Panc1 (cell line): ENCODE data around the gene ZFAND3. TPM values are rescaled to one million over a fixed set of nuclear protein-coding genes. Genes with fewer than 3 reads are reported as not detected.

Experiments
- ATAC-seq: fragments of 200-7000 bp; cut with Tn5 transposase; 2 replicates; pipeline ENCODE4 v1.9.1; 2020; ENCODE audit warnings: mild to moderate bottlenecking, moderate library complexity
- BruUV-seq: library from RNA; stranded (reverse); fragments of 400-500 nt; replicated peaks from 2 replicates; lab custom pipeline; 2021; lab: Mats Ljungman, UMichigan
- CTCF ChIA-PET: fragments of 300-600 bp; sonication (Branson Sonifier 250); formaldehyde crosslinking; loops from one replicate; lab custom pipeline; 2022; ENCODE audit warnings: antibody characterized with exemption; lab: Charles Lee
- POLR2A ChIA-PET: fragments of 300-600 bp; sonication (Branson Sonifier 250); formaldehyde crosslinking; loops from one replicate; lab custom pipeline; 2022; ENCODE audit warnings: antibody characterized with exemption; lab: Charles Lee
- DNase-seq: peaks from one replicate; pipeline ENCODE4 v3.0.0-alpha.2; 2010; ENCODE audit warnings: low read depth, low spot score
- H3K27ac ChIP-seq: 2 replicates; pipeline ENCODE4 v1.5.1; 2011; ENCODE audit warnings: mild to moderate bottlenecking, low read length, inconsistent platforms
- H3K27me3 ChIP-seq: fragments of 200-500 bp; sonication (Bioruptor generic); 2 replicates; pipeline ENCODE4 v1.6.0; 2014; ENCODE audit warnings: low read length, inconsistent platforms; ENCODE audit not compliant: control insufficient read depth, insufficient read depth
- H3K36me3 ChIP-seq: fragments of 200-500 bp; sonication (Bioruptor generic); 2 replicates; pipeline ENCODE4 v1.5.1; 2014; ENCODE audit warnings: inconsistent platforms, mild to moderate bottlenecking, low read length, moderate library complexity; ENCODE audit not compliant: control insufficient read depth, insufficient read depth
- H3K4me1 ChIP-seq: 2 replicates; pipeline ENCODE4 v1.5.1; 2011; ENCODE audit warnings: inconsistent platforms, mild to moderate bottlenecking, low read length, moderate library complexity; ENCODE audit not compliant: control insufficient read depth, insufficient read depth
- H3K4me3 ChIP-seq, 2 experiments: 2 replicates each; pipeline ENCODE4 v1.5.1; 2011 to 2012; ENCODE audit warnings: low read depth in 2 of 2, low read length in 2 of 2, mild to moderate bottlenecking in 2 of 2, inconsistent platforms in 1 of 2, moderate library complexity in 1 of 2
- H3K9me3 ChIP-seq: fragments of 200-500 bp; sonication (Bioruptor generic); 2 replicates; pipeline ENCODE4 v1.5.1; 2014; ENCODE audit warnings: low read depth, mild to moderate bottlenecking, inconsistent platforms, low read length, moderate library complexity; ENCODE audit not compliant: control insufficient read depth, insufficient read depth
- CTCF ChIP-seq: fragments of 450-650 bp; IDR thresholded peaks from 2 replicates; pipeline ENCODE4 v1.5.1; 2017; ENCODE audit warnings: mild to moderate bottlenecking
- POLR2AphosphoS5 ChIP-seq: IDR thresholded peaks from 2 replicates; pipeline ENCODE4 v1.6.1; 2012; ENCODE audit warnings: mild to moderate bottlenecking, low read depth, low read length, moderate library complexity
- REST ChIP-seq, 2 experiments: IDR thresholded peaks; 2 replicates each; pipeline ENCODE4 v1.6.1; 2011 to 2012; ENCODE audit warnings: low read depth in 2 of 2, control low read depth in 1 of 2, low read length in 1 of 2, mild to moderate bottlenecking in 1 of 2, moderate library complexity in 1 of 2; ENCODE audit not compliant: insufficient read depth in 1 of 2
- SIN3A ChIP-seq: IDR thresholded peaks from 2 replicates; pipeline ENCODE4 v1.6.1; 2012; ENCODE audit warnings: low read depth, mild to moderate bottlenecking, low read length, moderate library complexity, borderline replicate concordance; ENCODE audit not compliant: insufficient read depth
- TCF7L2 ChIP-seq: IDR thresholded peaks from 2 replicates; pipeline ENCODE4 v1.6.1; 2011; ENCODE audit warnings: mild to moderate bottlenecking, low read depth, low read length, inconsistent platforms
- in situ Hi-C: cut with HindIII; loops from 2 replicates; pipeline ENCODE4 v1.10.0; 2016; ENCODE audit warnings: low sequenced_read_pairs, low pct_unique_long_range_greater_than_20kb
- intact Hi-C: fragments of 100-400 bp; cut with micrococcal nuclease; formaldehyde crosslinking; loops from one replicate; pipeline ENCODE4 v1.10.0; 2022; ENCODE audit not compliant: unreplicated experiment
- total RNA-seq: library from RNA; stranded (reverse); gene quantifications from one replicate; pipeline ENCODE4 v1.2.1, GENCODE V29; 2021; ENCODE audit not compliant: unreplicated experiment

ZFAND3 gene
- total RNA-seq, 1 experiment from 2014 or later, result 95.9 TPM

GRCh38 chr6:38110481-38110971, 291.0 kb downstream of the ZFAND3 start:
- ATAC-seq (no peak), DNase-seq (no peak)
- intact Hi-C loops (no loop called here), in situ Hi-C loops (no loop called here)
- no peak for TF ChIP-seq REST (IDR thresholded peaks at IDR 0.05; ENCODE audit: insufficient read depth in 1 of 2, low read depth in 2 of 2, low read length in 1 of 2)
- TF ChIP-seq TCF7L2, result no peak
- TF ChIP-seq CTCF, result no peak
- ChIA-PET POLR2A (no interaction called here), CTCF (no interaction called here)
- Histone ChIP-seq H3K4me3 (no peak overlapping the region), H3K27ac (no peak overlapping the region), H3K27me3 (no peaks in the 10 kb centered on the region), H3K36me3 (peaks cover 2% of the 10 kb centered on the region; the same call in 1 of the 2 replicates), H3K9me3 (no peaks in the 10 kb centered on the region), H3K4me1 (no peaks in the 10 kb centered on the region)
- BruUV-seq, result no TSS peak

GRCh38 chr6:38112181-38112580, 292.7 kb downstream of the ZFAND3 start:
- no TSS peak for BruUV-seq
- in situ Hi-C loops (no loop called here), intact Hi-C loops (no loop called here)
- POLR2A ChIA-PET, result no interaction called here
- H3K9me3 ChIP-seq, result no peaks in the 10 kb centered on the region
- TF ChIP-seq SIN3A (no peak), CTCF (no peak), REST (IDR thresholded peaks at IDR 0.05; ENCODE audit: insufficient read depth in 1 of 2, low read depth in 2 of 2, low read length in 1 of 2) (no peak), POLR2AphosphoS5 (no peak), TCF7L2 (no peak)
- no peaks in the 10 kb centered on the region for H3K4me1 ChIP-seq
- DNase-seq (no peak), ATAC-seq (no peak)
- H3K27ac ChIP-seq, result no peak overlapping the region
- peaks cover 2% of the 10 kb centered on the region; the same call in 1 of the 2 replicates for H3K36me3 ChIP-seq
- no peaks in the 10 kb centered on the region for H3K27me3 ChIP-seq
- CTCF ChIA-PET, result no interaction called here
- no peak overlapping the region for H3K4me3 ChIP-seq
